Muscle of arm (tissue), 14 donors: ENCODE measurements around the gene CCDC149. TPM values are rescaled to one million over a fixed set of nuclear protein-coding genes. Genes with fewer than 3 reads are reported as not detected.

Source experiments
- DNase-seq: peaks from one replicate; pipeline ENCODE4 v3.0.0-alpha.2; 2013
- long read RNA-seq, 11 donors: transcript quantifications; one replicate each; lab custom pipeline, GENCODE V29; 2026
- polyA plus RNA-seq, 12 donors: library from polyadenylated mRNA; unstranded; fragments of 120-200 nt; gene quantifications; one replicate each; pipeline ENCODE4 v1.2.1, GENCODE V29; 2013; ENCODE audit not compliant: insufficient read length in 12 of 12

Gene CCDC149
- 10 to 100 TPM in 8 of 12 donors, 1 to 10 TPM in 3, not detected in 1; 7.9 to 15.5 (median 11.7) TPM for polyA plus RNA-seq
- long read RNA-seq, donor 1, transcript CCDC149-204 (12 exons, 3,869 nt): major isoform, 6 of 6 reads
- long read RNA-seq, donor 1, partial matches to known transcripts: 0 of 6 reads
- long read RNA-seq, donor 1, other reads (novel, unspliced or antisense): 0 of 6 reads
- long read RNA-seq, donor 2, transcript CCDC149-204 (12 exons, 3,869 nt): major isoform, 5 of 5 reads
- long read RNA-seq, donor 2, partial matches to known transcripts: 0 of 5 reads
- long read RNA-seq, donor 2, other reads (novel, unspliced or antisense): 0 of 5 reads
- long read RNA-seq, donor 3, partial matches to known transcripts: 0 of 3 reads
- long read RNA-seq, donor 3, other reads (novel, unspliced or antisense): 0 of 3 reads
- long read RNA-seq, donor 4: 0 reads
- long read RNA-seq, donor 5, partial matches to known transcripts: 0 of 3 reads
- long read RNA-seq, donor 5, other reads (novel, unspliced or antisense): 0 of 3 reads
- long read RNA-seq, donor 6, partial matches to known transcripts: 0 of 1 reads
- long read RNA-seq, donor 6, other reads (novel, unspliced or antisense): 0 of 1 reads
- long read RNA-seq, donor 7, partial matches to known transcripts: 0 of 1 reads
- long read RNA-seq, donor 7, other reads (novel, unspliced or antisense): 0 of 1 reads
- long read RNA-seq, donor 8, partial matches to known transcripts: 0 of 2 reads
- long read RNA-seq, donor 8, other reads (novel, unspliced or antisense): 0 of 2 reads
- long read RNA-seq, donor 9: 0 reads
- long read RNA-seq, donor 10, partial matches to known transcripts: 0 of 3 reads
- long read RNA-seq, donor 10, other reads (novel, unspliced or antisense): 0 of 3 reads
- long read RNA-seq, donor 11, partial matches to known transcripts: 0 of 1 reads
- long read RNA-seq, donor 11, other reads (novel, unspliced or antisense): 0 of 1 reads

DNA sequence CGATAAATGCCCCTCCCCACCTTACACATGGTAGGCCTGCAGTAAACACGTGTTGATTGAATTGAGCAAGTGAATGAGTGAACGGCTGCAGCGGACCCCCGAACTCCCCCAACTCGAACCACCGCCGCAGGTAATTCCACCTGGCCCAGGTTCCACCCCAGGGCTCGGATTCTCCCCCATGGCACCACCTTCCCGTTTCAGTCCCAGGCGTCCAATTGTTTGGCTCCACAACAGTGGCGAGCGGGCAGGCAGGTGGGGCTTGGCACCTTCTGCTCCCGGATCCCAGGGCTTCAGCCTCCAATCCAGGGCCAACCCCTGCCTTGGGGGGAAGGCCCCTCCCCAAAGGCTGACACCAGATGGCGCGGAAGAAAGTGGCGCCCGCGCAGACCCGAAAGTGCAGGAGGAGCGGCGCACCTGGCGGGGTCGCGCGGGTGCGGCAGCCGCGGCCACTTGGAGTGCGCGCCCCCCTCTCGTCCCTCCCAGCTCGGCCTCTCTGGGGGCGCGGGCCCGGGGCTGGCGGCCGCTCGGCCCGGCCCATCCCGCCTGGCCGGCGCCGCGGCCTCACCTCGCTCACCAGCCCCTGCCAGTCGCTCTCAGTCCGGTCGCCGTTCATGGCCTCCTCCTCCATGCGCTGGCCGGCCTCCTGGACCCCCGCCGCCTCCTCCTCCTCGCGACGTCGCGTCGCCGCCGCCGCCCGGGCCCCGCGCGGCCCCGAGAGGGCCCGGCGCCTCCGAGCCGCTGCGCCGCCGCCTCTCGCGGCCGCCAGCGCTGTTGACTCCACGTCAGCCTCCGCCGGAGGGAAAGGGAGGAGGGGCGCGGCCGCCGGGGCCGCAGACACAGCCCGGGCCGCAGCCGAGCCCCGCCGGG, at the start of gene CCDC149:
TSS of gene CCDC149 (minus strand) at position 791 of the 867 bp plus-strand sequence. CDS start at position 613, 178 bp downstream.
- peak; percentile 53 for DNase-seq

DNA sequence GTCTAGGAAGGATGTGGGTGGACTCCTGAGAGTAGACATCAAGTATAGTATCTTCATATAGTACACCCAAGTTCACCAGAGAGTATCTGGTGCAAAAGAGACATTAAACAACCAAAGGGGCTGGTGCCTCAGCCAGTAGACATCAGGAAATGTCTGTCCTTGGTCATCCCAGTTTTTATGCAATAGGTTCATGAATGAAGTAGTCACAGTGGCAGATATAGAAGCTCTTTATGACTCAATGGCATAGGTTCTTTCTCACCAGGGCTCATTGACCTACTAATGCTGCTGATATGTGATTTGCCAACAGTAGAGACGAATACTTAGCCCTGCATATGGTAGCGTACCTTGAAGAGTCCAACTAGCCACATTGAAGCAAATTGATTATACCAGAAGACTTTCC, 45.0 kb upstream of the CCDC149 start:
- no peak for DNase-seq

DNA sequence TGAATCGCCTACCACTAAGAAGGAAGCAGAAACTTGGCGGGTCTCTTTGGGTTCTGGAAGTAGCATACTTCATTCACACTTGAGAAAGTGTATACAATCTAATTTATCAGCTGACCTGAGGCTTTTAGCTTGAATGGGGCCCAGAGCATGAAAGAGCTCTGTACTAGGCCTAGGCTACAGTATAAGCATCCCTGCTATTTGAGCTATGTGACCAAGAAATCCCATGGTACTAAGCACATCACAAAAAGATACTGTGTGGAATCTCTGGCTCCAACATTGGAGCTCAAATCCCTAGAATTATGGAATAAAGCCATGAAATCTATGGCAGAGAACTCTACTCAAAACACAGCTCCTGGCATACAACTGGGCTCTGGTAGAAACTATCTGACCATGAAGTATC, 43.9 kb upstream of the CCDC149 start:
- DNase-seq: no peak

DNA sequence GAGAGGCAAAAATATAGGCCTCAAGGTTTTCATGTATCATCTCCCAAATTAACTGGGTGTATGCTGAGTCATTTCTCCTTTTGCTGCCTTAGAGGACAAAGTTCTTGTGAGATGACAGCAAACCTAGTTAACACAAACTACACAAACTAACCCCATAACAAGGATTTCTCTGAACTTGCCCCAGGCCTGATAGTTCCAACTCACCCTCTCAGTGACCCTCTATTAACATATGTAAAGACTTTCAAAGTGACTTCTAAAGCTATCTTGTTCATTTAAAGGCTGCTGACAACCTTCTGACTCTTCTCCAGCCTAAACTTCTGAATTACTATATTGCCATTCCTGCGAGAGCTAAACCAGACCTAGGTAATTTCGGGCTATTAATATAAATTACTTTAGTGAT, 43.2 kb upstream of the CCDC149 start:
- DNase-seq: no peak

DNA sequence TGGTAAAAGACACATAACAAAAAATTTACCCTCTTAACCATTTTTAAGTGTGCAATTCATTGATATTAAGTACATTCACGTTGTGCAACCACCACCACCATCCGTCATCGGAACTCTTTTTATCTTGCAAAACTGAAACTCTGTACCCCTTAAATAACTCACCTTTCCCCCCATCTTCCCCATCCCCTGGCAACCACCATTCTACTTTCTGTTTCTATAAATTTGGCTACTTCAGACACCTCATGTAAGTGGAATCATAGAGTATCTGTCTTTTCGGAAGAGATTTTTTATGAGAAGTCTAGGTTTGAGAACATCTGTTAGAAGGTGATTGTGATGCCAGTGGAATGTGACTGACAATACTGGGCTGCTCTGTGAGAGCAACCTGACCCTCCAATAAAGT, 39.8 kb upstream of the CCDC149 start:
- DNase-seq: no peak

DNA sequence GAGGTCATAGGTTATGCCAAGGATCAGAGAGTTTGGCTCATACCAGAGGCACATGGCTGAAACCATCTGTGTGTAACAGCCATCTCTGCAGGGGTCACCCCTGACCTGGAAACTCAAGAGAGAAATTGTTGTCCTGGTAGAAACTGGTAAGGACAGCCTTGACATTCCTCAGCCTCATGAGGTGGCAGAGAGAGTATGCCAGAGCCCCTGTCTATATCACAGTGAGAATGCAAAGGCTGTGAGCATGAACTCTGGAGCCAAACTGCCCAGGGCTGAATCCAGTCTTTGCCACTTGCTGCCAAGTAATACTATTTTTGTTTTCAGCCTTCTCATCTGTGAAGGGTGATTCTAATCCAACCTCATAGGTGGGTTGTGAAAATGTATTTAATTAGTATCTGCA, 37.1 kb upstream of the CCDC149 start:
- DNase-seq: no peak

DNA sequence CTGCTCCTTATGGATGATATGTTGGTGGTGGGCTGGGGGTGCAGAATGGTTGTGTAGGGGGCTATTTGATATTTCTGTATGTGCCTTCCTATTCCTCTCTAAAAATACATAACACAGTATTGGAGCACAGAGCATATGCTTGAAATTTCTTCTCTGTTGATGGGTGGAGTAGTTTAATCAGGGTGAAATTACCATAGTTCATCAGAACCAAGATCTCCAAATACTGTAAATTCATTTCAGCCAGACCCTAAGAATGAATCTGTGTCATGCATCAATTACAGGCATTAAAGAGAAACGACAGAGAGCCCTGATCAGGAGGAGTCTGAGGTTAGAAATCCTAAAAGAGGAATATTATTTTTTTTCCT, 25.1 kb upstream of the CCDC149 start:
- no peak for DNase-seq

DNA sequence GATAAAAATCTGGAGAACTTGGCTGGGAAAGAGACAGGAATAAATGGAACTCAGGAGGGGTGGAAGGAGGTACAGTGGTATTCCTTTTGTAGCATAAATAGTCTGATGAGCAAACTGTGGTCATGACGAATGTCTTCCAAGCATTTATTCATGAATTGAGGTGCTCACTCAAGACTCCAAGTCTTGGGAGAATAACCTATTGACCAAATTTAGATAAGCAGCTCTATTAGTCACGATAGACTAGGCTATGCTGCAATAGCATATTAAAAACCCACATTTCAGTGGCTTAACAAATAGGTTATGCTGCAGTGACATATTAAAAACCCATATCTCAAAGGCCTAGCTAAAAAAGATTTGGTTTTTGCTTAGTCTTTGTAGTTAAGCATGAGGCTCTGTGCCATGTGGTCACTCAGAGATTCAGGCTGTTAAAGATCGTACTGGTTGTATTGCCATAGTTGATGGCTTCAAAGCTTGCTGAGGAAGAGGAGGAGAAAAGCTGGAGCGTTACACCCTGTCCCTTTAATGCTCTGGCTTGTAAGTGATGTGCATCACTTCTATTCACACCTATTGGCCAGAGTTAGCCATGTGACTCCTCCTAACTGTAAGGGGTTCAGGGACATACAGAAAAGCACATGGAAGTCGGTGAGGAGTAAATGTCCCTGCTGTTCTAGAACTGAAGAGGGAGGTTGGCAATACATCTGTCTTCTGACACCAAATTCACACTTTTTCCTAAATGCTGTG, 24.5 kb upstream of the CCDC149 start:
- DNase-seq: no peak

DNA sequence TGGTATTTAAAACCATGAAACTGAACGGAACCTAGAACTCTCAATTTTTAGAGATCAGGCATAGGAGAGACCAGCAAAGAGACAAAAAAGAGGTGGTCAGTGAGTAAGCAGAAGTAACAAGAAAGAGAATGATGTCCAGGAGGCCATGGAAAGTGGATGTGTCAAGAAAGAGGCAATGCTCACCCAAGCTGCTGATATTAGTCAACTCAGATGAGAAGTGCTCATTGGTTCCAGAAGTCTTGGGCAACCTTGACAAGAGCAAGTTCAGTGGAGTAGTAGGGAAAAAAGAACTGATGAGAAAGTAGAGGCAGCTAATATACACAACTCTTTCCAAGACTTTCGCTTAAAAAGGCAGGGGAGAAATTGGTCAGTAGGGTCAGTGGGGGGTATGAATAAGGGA, 23.0 kb upstream of the CCDC149 start:
- no peak for DNase-seq

DNA sequence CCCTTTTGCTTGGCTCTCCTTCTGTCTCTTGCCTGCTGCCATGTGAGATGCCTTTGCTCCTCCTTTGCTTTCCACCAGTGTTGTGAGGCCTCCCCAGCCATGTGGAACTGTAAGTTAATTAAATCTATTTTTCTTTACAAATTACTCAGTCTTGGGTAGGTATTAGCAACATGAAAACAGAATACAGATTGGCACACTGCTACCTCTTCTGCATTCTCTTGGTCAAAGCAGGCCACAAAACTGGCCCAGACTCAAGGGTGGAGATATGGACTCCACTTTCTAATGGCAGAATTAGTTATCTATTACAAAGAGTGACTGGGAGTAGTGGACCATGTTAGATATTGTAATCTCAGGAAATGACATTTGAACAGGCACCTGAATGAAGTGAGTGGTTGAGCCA, 21.5 kb upstream of the CCDC149 start:
- no peak for DNase-seq

DNA sequence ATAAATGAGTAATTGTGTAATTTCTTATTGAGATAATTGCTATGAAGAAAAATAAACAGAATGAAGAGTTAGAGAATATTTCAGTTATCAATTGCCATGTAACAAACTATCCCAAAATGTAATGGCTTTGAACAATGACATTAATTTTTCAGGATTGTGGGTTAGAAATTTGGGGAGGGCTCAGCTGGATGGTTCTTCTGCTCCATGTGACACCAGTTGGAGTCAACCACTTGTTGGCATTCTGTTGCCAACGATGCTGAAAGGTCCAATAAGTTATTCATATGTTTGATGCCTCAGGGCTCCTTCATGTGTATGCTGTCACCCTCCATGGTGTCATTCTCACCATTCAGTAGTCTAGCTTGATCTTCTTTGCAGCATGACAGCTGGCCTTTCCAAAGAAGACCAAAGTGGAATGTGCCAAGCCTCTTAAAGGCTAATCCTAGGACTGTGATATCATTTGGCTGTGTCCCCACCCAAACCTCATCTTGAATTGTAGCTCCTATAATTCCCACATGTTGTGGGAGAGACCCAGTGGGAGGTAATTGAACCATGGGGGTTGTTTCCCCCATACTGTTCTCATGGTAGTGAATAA, 20.9 kb upstream of the CCDC149 start:
- no peak for DNase-seq

DNA sequence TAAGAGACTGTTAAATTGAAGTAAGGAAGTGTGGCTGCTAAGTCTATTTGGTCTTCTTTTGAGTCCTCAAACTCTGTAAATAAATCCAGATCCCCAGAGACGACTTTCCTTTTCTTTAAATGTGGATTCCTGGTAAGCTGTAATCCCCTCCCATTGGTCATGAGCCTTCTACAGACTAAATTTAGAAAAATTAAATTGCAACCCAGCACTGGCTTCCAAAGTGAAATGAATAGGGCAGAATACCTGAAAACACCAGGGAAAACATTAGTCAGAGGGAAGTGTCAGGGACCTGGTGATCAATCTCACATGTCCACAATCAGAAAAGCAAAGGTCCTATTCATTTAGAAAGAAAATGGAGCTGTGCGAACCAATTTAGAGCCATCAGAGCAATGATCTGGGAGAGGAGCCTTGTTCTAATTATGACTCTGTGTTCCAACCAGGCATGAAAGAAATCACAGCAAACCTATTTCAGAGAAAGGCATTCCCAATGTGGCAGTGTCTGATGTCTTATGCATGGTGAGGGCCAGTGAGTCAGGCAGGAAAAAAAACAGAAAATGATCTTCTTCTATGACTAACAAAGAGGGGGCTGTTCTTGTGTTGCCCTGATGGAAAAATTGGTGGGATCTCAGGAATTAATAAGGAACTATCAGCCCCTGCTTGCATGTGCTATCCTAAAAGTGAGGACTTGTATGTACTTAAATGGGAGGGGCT, 19.8 kb upstream of the CCDC149 start:
- no peak for DNase-seq

DNA sequence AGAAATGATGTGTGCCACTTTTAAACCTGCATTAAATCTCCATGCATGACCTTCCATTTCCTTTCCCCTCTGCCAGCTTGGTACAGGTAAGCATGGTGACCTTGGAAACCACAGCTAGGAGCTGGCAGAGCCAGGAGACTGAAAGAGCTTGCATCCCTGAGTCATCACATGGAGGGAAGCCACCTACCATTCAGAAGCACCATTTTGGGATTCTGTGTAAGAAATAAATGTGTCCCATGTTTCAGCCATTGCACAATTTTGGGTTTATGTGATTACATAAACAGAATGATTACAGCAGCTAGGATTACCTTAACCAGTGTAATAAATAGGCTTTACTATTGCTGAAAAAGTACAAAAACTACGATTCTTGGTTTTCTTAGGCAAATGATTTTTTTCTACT, 17.3 kb upstream of the CCDC149 start:
- DNase-seq: no peak

DNA sequence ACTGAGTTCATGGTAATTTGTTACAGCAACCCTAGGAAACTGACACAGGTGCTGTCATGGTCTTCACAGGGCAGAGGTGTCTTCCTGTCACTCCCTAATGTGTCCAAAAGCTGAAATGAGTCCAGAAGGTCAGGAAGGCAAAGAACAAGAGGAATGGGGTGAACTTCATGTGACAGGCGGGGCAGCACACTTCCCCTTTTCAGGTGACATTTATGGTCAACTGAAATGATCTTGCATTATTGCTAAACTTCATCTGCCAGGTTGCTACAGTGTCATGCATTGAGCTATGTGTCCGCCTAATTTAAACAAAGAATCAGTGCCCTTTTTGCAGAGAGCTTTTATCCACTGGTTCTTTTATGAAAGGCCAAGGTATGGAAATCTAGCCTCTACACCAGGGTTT, 15.9 kb upstream of the CCDC149 start:
- DNase-seq: no peak

DNA sequence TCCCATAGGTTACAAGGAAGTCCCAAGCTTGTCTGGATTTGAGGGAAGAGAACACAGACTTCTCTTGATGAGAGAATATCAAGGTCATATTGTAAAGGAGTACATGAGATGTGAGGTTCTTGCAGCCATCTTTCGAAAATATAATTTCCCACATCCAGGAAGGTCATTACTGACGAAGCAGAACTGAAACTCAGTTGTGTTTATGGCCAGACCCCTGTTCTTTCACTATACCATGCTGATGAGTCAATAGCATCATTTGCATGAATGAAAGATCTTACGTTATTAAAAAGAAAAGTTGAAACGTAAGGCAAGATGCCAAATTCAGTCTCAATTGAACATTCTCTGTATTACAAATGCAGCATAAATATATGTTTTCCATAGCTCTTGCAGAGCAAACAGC, 14.2 kb upstream of the CCDC149 start:
- no peak for DNase-seq

DNA sequence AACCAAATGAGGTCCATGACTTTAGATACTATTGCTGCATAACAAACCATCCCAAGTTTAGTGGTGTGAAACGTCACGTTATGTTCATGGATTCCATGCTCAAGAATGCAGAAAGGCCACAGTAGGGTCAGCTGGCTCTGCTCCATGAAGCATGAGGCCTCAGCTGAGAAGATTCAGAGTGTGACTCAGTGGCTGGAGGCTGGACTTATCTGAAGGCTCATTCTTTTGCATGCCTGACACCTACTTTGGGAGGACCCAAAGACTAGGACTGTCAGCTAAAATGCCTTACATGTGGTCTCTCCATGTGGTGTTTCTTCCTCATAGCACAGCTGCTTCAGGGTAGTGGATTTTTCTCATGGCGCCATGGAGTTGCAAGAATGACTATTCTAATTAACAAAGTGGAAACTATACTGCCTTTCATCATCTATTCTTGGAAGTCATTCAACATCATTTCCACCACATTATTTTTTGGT, 11.5 kb upstream of the CCDC149 start:
- no peak for DNase-seq

DNA sequence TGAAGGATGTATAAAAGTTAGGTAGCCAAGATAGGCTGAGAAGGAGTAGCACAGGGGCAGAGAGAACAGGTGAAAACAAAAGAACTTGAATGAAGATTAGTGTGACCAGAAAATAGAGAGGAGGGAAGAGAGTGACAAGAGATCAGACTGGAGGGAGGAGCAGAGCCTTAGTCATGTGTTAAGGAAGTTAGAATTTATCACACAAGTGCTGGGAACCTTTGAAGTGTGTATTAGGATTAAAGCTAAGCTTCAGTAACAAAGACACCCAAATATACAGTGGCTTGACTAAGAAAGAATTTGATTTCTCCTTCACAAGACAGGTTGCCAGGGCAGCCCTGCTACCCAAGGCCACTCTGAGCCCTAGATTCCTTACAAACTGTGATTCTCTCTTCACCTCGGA, 10.7 kb upstream of the CCDC149 start:
- no peak for DNase-seq

DNA sequence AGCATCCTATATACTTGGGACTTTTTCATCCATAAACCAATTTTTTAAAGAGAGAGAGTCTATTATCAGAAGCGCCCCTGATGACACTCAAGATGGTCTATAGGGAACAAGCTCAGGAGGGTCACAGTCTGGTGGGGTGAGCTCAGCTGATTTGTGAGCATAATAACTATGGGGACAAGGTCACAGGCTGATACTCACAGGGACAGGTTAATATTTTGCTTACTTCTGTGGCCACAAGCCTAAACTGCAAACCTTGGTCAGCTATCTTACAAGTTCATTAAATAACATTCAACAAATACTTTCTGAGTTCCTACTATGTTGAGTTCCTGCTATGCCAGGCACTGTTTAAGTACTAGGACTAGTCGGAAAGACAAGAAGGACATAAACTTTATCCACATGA, 10.2 kb upstream of the CCDC149 start:
- DNase-seq: no peak

DNA sequence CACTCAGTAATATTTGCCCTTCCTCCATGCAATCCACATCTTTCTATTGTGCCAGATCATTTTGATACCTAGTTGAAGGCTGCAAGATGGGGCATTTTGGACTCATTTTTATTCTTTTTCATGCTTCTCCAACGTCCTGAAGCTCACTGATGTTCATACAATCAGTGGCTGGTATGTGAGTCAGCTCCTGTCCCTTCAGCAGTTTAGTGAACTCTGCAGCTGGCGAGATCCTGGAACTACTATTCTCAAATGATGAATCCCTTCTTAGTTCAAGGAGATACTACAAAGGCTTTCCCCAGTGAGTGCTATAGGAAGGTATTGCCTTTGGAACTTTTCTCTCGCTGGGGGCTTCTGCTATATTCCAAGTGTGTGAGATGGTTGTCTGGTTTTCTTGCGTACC, 9.6 kb upstream of the CCDC149 start:
- no peak for DNase-seq

DNA sequence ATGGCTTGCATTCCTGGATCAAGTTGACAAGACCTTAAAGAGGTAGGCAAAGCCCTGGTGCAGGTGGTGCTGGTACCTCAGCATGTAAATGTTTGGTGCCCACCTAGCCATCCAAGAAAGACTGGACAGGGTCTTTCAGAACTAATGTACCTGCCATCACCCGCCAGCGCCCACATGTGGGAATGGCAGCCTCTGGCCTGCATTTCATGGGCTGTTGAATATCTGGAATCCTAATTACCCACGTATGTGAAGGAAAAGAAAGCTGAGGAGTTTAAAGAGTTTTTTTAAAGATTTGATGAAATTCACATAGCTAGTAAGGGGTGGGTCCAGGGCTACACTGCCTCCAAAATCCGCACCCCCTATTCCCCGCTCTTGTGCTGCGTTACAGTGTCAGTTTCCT, 8.6 kb upstream of the CCDC149 start:
- no peak for DNase-seq
